Measurements from ENCODE around the gene PPP1R1C.

GRCh38 chr2:182057002-182057401 lies 71.3 kb downstream of the PPP1R1C start:
- no peak for TF ChIP-seq CTCF (IDR thresholded peaks at IDR 0.05)
- TF ChIP-seq POLR2A (IDR thresholded peaks at IDR 0.05): no peak

All from gastroesophageal sphincter (tissue), 3 donors.